H1 (cell line): ENCODE data around the gene BBS7. TPM values are rescaled to one million over a fixed set of nuclear protein-coding genes. Genes with fewer than 3 reads are reported as not detected.

Source experiments
- CTCF ChIA-PET: fragments of 300-600 bp; sonication (Branson Sonifier 250); formaldehyde crosslinking; loops from one replicate; lab custom pipeline; 2021; ENCODE audit not compliant: partially characterized antibody; lab: Charles Lee
- POLR2A ChIA-PET: fragments of 300-600 bp; sonication (Branson Sonifier 250); formaldehyde crosslinking; loops from one replicate; lab custom pipeline; 2021; ENCODE audit warnings: inconsistent platforms; ENCODE audit not compliant: partially characterized antibody; lab: Charles Lee
- DNase-seq, 2 experiments: peaks; one replicate each; pipeline versions ENCODE4 v3.0.0 to v3.0.0-alpha.2; 2010 to 2022; ENCODE audit warnings: low spot score in 2 of 2, low read depth in 1 of 2, mixed read lengths in 1 of 2
- FAIRE-seq: peaks from 2 replicates; lab custom pipeline; 2011; peaks lifted over from hg19 to GRCh38; lab: Jason Lieb, UNC
- H2AFZ ChIP-seq: 2 replicates; pipeline ENCODE4 v1.8.1; 2012; ENCODE audit warnings: low read length, inconsistent platforms
- H2AK5ac ChIP-seq: 2 replicates; pipeline ENCODE4 v1.6.1; 2013; ENCODE audit warnings: low read depth, low read length
- H2BK120ac ChIP-seq: replicated peaks from 2 replicates; pipeline ENCODE3; 2013; ENCODE audit warnings: low read depth, low read length, inconsistent platforms
- H2BK12ac ChIP-seq: 2 replicates; pipeline ENCODE4 v1.6.1; 2013; ENCODE audit warnings: low read depth, low read length
- H2BK15ac ChIP-seq: 2 replicates; pipeline ENCODE4 v1.6.1; 2013; ENCODE audit warnings: low read length
- H2BK20ac ChIP-seq: 2 replicates; pipeline ENCODE4 v1.6.1; 2013; ENCODE audit warnings: low read length
- H2BK5ac ChIP-seq: 2 replicates; pipeline ENCODE4 v1.6.1; 2013; ENCODE audit warnings: low read depth, low read length
- H3K14ac ChIP-seq: 2 replicates; pipeline ENCODE4 v1.6.1; 2013; ENCODE audit warnings: inconsistent platforms; ENCODE audit not compliant: insufficient read length
- H3K18ac ChIP-seq: 2 replicates; pipeline ENCODE4 v1.6.1; 2013; ENCODE audit warnings: low read length; ENCODE audit errors: extremely low read depth
- H3K23ac ChIP-seq: 2 replicates; pipeline ENCODE4 v1.6.1; 2013; ENCODE audit warnings: inconsistent platforms; ENCODE audit not compliant: insufficient read length
- H3K23me2 ChIP-seq: 2 replicates; pipeline ENCODE4 v1.6.1; 2013; ENCODE audit warnings: low read depth, low read length
- H3K27ac ChIP-seq: 2 replicates; pipeline ENCODE4 v1.6.1; 2011; ENCODE audit warnings: low read depth, low read length, inconsistent platforms
- H3K27me3 ChIP-seq, 4 experiments: replicated peaks in 1 of 4; 1 replicate in 1 of 4; 2 replicates in 3 of 4; pipeline versions ENCODE4 v1.6.1 to v1.8.1; 2011 to 2013; ENCODE audit warnings: low read length in 3 of 4, mild to moderate bottlenecking in 3 of 4, inconsistent platforms in 2 of 4, mixed read lengths in 2 of 4, moderate library complexity in 1 of 4; ENCODE audit not compliant: control insufficient read depth in 3 of 4, insufficient read depth in 3 of 4; ENCODE audit errors: extremely low read depth in 1 of 4
- H3K36me3 ChIP-seq, 4 experiments: 2 replicates each; pipeline versions ENCODE4 v1.6.1 to v1.8.1; 2011 to 2013; ENCODE audit warnings: mild to moderate bottlenecking in 4 of 4, low read length in 3 of 4, moderate library complexity in 2 of 4, control low read depth in 1 of 4, inconsistent platforms in 1 of 4; ENCODE audit not compliant: insufficient read depth in 4 of 4, control insufficient read depth in 2 of 4
- H3K4ac ChIP-seq: replicated peaks from 2 replicates; pipeline ENCODE3; 2013; ENCODE audit warnings: low read length, low read depth, mixed read lengths, inconsistent platforms; ENCODE audit not compliant: insufficient read length
- H3K4me1 ChIP-seq, 4 experiments: replicated peaks in 1 of 4; 1 replicate in 1 of 4; 2 replicates in 3 of 4; pipeline versions ENCODE4 v1.6.1 to v1.8.1; 2011 to 2013; ENCODE audit warnings: low read length in 3 of 4, inconsistent platforms in 2 of 4, mixed read lengths in 1 of 4; ENCODE audit not compliant: insufficient read depth in 4 of 4, control insufficient read depth in 3 of 4
- H3K4me2 ChIP-seq, 2 experiments: 2 replicates each; pipeline versions ENCODE4 v1.6.1 to v1.8.1; 2011 to 2013; ENCODE audit warnings: low read depth in 2 of 2, low read length in 2 of 2, control low read depth in 1 of 2, inconsistent platforms in 1 of 2, mild to moderate bottlenecking in 1 of 2; ENCODE audit not compliant: insufficient read depth in 1 of 2
- H3K4me3 ChIP-seq, 4 experiments: fragments of 200-600, 300-600 bp in 1 of 4; sonication (generic), shearing (Covaris generic), sonication (Bioruptor Twin) in 1 of 4; 2 replicates each; pipeline versions ENCODE4 v1.5.1 to v1.8.1; 2011 to 2016; ENCODE audit warnings: low read length in 4 of 4, low read depth in 3 of 4, control low read depth in 2 of 4, inconsistent platforms in 2 of 4, mild to moderate bottlenecking in 2 of 4, mixed read lengths in 1 of 4, moderate library complexity in 1 of 4; ENCODE audit not compliant: insufficient read depth in 2 of 4; ENCODE audit errors: extremely low read depth in 1 of 4
- H3K56ac ChIP-seq: replicated peaks from 2 replicates; pipeline ENCODE3; 2013; ENCODE audit warnings: low read depth, mild to moderate bottlenecking, mixed read lengths, low read length, inconsistent platforms; ENCODE audit not compliant: insufficient read length
- H3K79me1 ChIP-seq: 2 replicates; pipeline ENCODE4 v1.6.1; 2013; ENCODE audit warnings: low read depth, low read length, control low read depth
- H3K79me2 ChIP-seq, 2 experiments: 2 replicates each; pipeline versions ENCODE4 v1.6.1 to v1.8.1; 2012 to 2013; ENCODE audit warnings: low read length in 2 of 2, mild to moderate bottlenecking in 2 of 2, inconsistent platforms in 1 of 2; ENCODE audit not compliant: insufficient read depth in 2 of 2, control insufficient read depth in 1 of 2
- H3K9ac ChIP-seq, 4 experiments: replicated peaks in 1 of 4; 1 replicate in 1 of 4; 2 replicates in 3 of 4; pipeline versions ENCODE4 v1.6.1 to v1.8.1; 2011 to 2013; ENCODE audit warnings: low read depth in 3 of 4, low read length in 3 of 4, control low read depth in 2 of 4, mild to moderate bottlenecking in 2 of 4, moderate library complexity in 2 of 4, inconsistent platforms in 1 of 4; ENCODE audit errors: extremely low read depth in 1 of 4
- H3K9me3 ChIP-seq, 2 experiments: 2 replicates each; pipeline versions ENCODE4 v1.6.1 to v1.8.1; 2012 to 2013; ENCODE audit warnings: mild to moderate bottlenecking in 2 of 2, moderate library complexity in 2 of 2, control low read depth in 1 of 2, inconsistent platforms in 1 of 2, low read depth in 1 of 2, low read length in 1 of 2, mixed read lengths in 1 of 2; ENCODE audit not compliant: insufficient read depth in 2 of 2
- H4K20me1 ChIP-seq, 2 experiments: replicated peaks in 1 of 2; 2 replicates each; pipeline versions ENCODE3 to v1.8.1; 2011 to 2013; ENCODE audit warnings: inconsistent platforms in 2 of 2, low read length in 2 of 2, mild to moderate bottlenecking in 1 of 2; ENCODE audit not compliant: insufficient read depth in 2 of 2, control insufficient read depth in 1 of 2
- H4K5ac ChIP-seq: 2 replicates; pipeline ENCODE4 v1.6.1; 2013; ENCODE audit warnings: low read length, low read depth, mixed read lengths, inconsistent platforms; ENCODE audit not compliant: insufficient read length
- H4K8ac ChIP-seq: 2 replicates; pipeline ENCODE4 v1.8.0; 2013; ENCODE audit warnings: mild to moderate bottlenecking, moderate library complexity, low read length, inconsistent platforms; ENCODE audit not compliant: insufficient read depth; ENCODE audit errors: extremely low read depth
- H4K91ac ChIP-seq: replicated peaks from 2 replicates; pipeline ENCODE3; 2013; ENCODE audit warnings: low read length, mixed read lengths, inconsistent platforms; ENCODE audit not compliant: insufficient read length
- EZH2 ChIP-seq: fragments of 200-600 bp; sonication (generic); IDR thresholded peaks from 2 replicates; pipeline ENCODE4 v1.7.1; 2012; ENCODE audit warnings: low read depth, mild to moderate bottlenecking, moderate library complexity, low read length, inconsistent platforms; ENCODE audit not compliant: severe bottlenecking
- KDM1A ChIP-seq: fragments of 200-600, 300-600 bp; sonication (generic); IDR thresholded peaks from 2 replicates; pipeline ENCODE4 v1.7.1; 2016; ENCODE audit warnings: mild to moderate bottlenecking, low read length, borderline replicate concordance
- KDM4A ChIP-seq: IDR thresholded peaks from one replicate; pipeline ENCODE4 v1.7.1; 2012; ENCODE audit warnings: low read depth, mild to moderate bottlenecking, moderate library complexity, low read length, inconsistent platforms; ENCODE audit not compliant: severe bottlenecking
- KDM5A ChIP-seq: fragments of 200-600 bp; IDR thresholded peaks from 2 replicates; pipeline ENCODE4 v1.7.1; 2012; ENCODE audit warnings: mild to moderate bottlenecking, low read length, inconsistent platforms, mixed read lengths
- POLR2A ChIP-seq, 2 experiments: IDR thresholded peaks; 1 replicate in 1 of 2; 2 replicates in 1 of 2; pipeline ENCODE4 v1.6.1; 2011; ENCODE audit warnings: low read depth in 2 of 2, low read length in 2 of 2, mild to moderate bottlenecking in 2 of 2; ENCODE audit errors: control extremely low read depth in 1 of 2
- POU5F1 ChIP-seq: IDR thresholded peaks from 2 replicates; pipeline ENCODE4 v1.6.1; 2011; ENCODE audit warnings: low read depth, mild to moderate bottlenecking, low read length, moderate library complexity
- RBBP5 ChIP-seq: IDR thresholded peaks from 2 replicates; pipeline ENCODE4 v1.7.1; 2012; ENCODE audit warnings: low read depth, mild to moderate bottlenecking, inconsistent platforms, low read length, moderate library complexity, borderline replicate concordance
- SIN3A ChIP-seq, 2 experiments: IDR thresholded peaks in 1 of 2; conservative IDR thresholded peaks in 1 of 2; 2 replicates each; pipeline ENCODE4 v1.6.1; 2011 to 2012; ENCODE audit warnings: low read length in 2 of 2, improper control_type of control experiment in 1 of 2, low read depth in 1 of 2, mild to moderate bottlenecking in 1 of 2
- ZNF274 ChIP-seq: IDR thresholded peaks from 2 replicates; pipeline ENCODE4 v1.7.0; 2012; ENCODE audit warnings: low read length, borderline replicate concordance; ENCODE audit errors: extremely low read depth
- WGBS, 2 experiments: shearing (Covaris generic) in 1 of 2; methylation state at CpG; one replicate each; pipeline versions ENCODE4 v1.1.6 to v1.1.7; 2013 to 2015; ENCODE audit warnings: low lambda C conversion rate in 2 of 2, mixed read lengths in 2 of 2, inconsistent platforms in 1 of 2, low coverage in 1 of 2, missing lambda C conversion rate in 1 of 2; ENCODE audit not compliant: insufficient replicate concordance in 2 of 2, insufficient coverage in 1 of 2, insufficient read length in 1 of 2; ENCODE audit errors: extremely low coverage in 1 of 2, missing lambda C conversion rate in 1 of 2; 5-methylcytosine and 5-hydroxymethylcytosine counted together
- polyA plus RNA-seq, 7 experiments: library from polyadenylated mRNA; depleted of rRNA in 3 of 7; stranded (reverse) in 5 of 7; unstranded in 2 of 7; fragments of >200 nt in 5 of 7; fragments of 200-250 nt in 2 of 7; gene quantifications; 1 replicate in 5 of 7; 2 replicates in 1 of 7; 4 replicates in 1 of 7; pipeline versions ENCODE4 v1.2.1 to v1.2.3, GENCODE V29; 2011 to 2013; ENCODE audit warnings: missing spikeins in 2 of 7, mixed read lengths in 2 of 7
- total RNA-seq: library from RNA; stranded (reverse); fragmentation: NEBNext Ultra II Directional; extraction: Animal tissue kit (Norgen Biotek cat#: 25700); gene quantifications from 2 replicates; pipeline ENCODE4 v1.2.1, GENCODE V29; 2021
- TF ChIP-seq, protein P1 (sequence below): IDR thresholded peaks from 2 replicates; pipeline ENCODE4 v1.6.1; 2011; ENCODE audit warnings: low read length, improper control_type of control experiment

Gene BBS7
- total and polyA plus RNA-seq, 2 of the 8 experiments (the other 6 are each of a cell fraction or from before 2014, with no cell fraction given), result 16.6 to 21.5 TPM

DNA sequence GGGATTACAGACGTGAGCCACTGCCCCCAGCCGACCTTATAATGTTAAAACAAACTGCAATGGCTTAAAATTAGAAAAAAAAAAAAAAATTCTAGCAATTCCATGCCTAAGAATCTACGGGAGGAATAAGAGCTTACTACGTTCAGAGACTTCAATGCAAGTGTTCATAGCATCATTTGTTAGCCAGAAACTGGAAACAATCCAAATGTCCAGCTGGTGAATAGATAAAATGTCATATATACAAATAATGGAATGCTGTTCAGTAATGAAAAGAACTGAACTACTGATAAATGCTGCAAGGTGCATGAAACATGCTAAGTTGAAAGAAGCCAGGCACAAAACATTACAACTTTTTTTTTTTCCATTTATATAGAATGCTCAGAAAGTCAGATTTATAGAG lies 63.9 kb downstream of the BBS7 start:
- H2AFZ ChIP-seq, result no peak overlapping the region
- ChIA-PET POLR2A (interaction anchor here (0.7 to 14.8 kb wide), 4 partner anchors 10 to 135 kb away, joined by 3 to 246 read pairs (median 10); partner anchors contain the start of gene CCNA2), CTCF (interaction anchor here (0.7 kb wide), 1 partner anchor 98 kb away, joined by 3 read pairs; no protein-coding TSS in a partner anchor)
- no peak overlapping the region for H2BK120ac ChIP-seq
- no peaks in the 10 kb centered on the region for H3K9me3 ChIP-seq
- H3K36me3 ChIP-seq, result peaks cover 21 to 81% (median 60%) of the 10 kb centered on the region in 4 experiments
- H3K4me3 ChIP-seq, result no peak overlapping the region
- H3K27ac ChIP-seq, result no peak overlapping the region
- no peaks in the 10 kb centered on the region; a peak in 2 of 7 replicates for H3K4me1 ChIP-seq
- H3K23me2 ChIP-seq, result no peaks in the 10 kb centered on the region
- no peaks in the 10 kb centered on the region for H3K79me1 ChIP-seq
- no peak overlapping the region for H3K4me2 ChIP-seq
- no peak overlapping the region for H3K23ac ChIP-seq
- H2BK20ac ChIP-seq, result no peak overlapping the region
- H2BK12ac ChIP-seq, result no peak overlapping the region
- no peak overlapping the region for H3K56ac ChIP-seq
- no peak overlapping the region for H3K18ac ChIP-seq
- TF ChIP-seq POU5F1, result no peak
- TF ChIP-seq KDM5A, result no peak
- no peak for TF ChIP-seq EZH2
- TF ChIP-seq RBBP5, result no peak
- no peak for TF ChIP-seq KDM4A
- no peak for TF ChIP-seq POLR2A (IDR thresholded peaks at IDR 0.05; ENCODE audit: control extremely low read depth in 1 of 2, low read depth in 2 of 2, low read length in 2 of 2)
- TF ChIP-seq, protein P1, sequence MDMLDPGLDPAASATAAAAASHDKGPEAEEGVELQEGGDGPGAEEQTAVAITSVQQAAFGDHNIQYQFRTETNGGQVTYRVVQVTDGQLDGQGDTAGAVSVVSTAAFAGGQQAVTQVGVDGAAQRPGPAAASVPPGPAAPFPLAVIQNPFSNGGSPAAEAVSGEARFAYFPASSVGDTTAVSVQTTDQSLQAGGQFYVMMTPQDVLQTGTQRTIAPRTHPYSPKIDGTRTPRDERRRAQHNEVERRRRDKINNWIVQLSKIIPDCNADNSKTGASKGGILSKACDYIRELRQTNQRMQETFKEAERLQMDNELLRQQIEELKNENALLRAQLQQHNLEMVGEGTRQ, result no peak
- no peak for TF ChIP-seq SIN3A (conservative IDR thresholded peaks at IDR 0.05 in 1 of 2, IDR thresholded peaks at IDR 0.05 in 1 of 2; ENCODE audit: low read depth in 1 of 2, low read length in 2 of 2)
- no peak for TF ChIP-seq ZNF274
- no peak for TF ChIP-seq KDM1A
- no peak for FAIRE-seq
- peaks cover 1 to 20% of the 10 kb centered on the region in 2 experiments; a peak in 2 of 4 replicates for H3K79me2 ChIP-seq
- H3K4ac ChIP-seq, result no peak overlapping the region
- H3K9ac ChIP-seq, result no peak overlapping the region
- WGBS, 2 experiments, result 96% methylated on average over 4 of the region's 4 CpGs; no CpG with 5 or more reads in 1 of the 2 experiments
- DNase-seq, result no peak
- no peak overlapping the region for H4K5ac ChIP-seq
- peaks cover 0 to 2% of the 10 kb centered on the region in 2 experiments for H4K20me1 ChIP-seq
- no peak overlapping the region for H4K8ac ChIP-seq
- no peak overlapping the region for H3K14ac ChIP-seq
- H4K91ac ChIP-seq, result no peak overlapping the region
- H3K27me3 ChIP-seq, result no peaks in the 10 kb centered on the region
- no peak overlapping the region for H2BK15ac ChIP-seq
- no peak overlapping the region for H2BK5ac ChIP-seq
- H2AK5ac ChIP-seq, result no peak overlapping the region
